Activated CD8-positive, alpha-beta T cell treated with anti-CD3 and anti-CD28 coated beads for 36 hours (primary cell): Measurements from ENCODE around the gene SOX13. TPM values are rescaled to one million over a fixed set of nuclear protein-coding genes. Genes with fewer than 3 reads are reported as not detected.

Source experiments
- ATAC-seq: fragments of 200-7000 bp; cut with Tn5 transposase; one replicate; pipeline ENCODE4 v1.10.0; 2021; ENCODE audit warnings: mild to moderate bottlenecking, moderate library complexity
- CTCF ChIA-PET: fragments of 350-600 bp; sonication (Branson Sonifier 250); formaldehyde crosslinking; loops from one replicate; lab custom pipeline; 2021; ENCODE audit warnings: antibody characterized with exemption; lab: Charles Lee
- POLR2A ChIA-PET: fragments of 350-600 bp; sonication (Branson Sonifier 250); formaldehyde crosslinking; loops from one replicate; lab custom pipeline; 2021; ENCODE audit warnings: antibody characterized with exemption; lab: Charles Lee
- DNase-seq: peaks from one replicate; pipeline ENCODE4 v3.0.0-alpha.2; 2020
- H3K27ac Mint-ChIP-seq: one replicate; pipeline ENCODE4 v1.8.0; 2021; ENCODE audit warnings: mild to moderate bottlenecking, mixed read lengths
- H3K27me3 Mint-ChIP-seq: one replicate; pipeline ENCODE4 v1.8.0; 2021; ENCODE audit warnings: mixed read lengths
- H3K36me3 Mint-ChIP-seq: one replicate; pipeline ENCODE4 v1.8.0; 2021; ENCODE audit warnings: low read depth, mixed read lengths
- H3K4me1 Mint-ChIP-seq: one replicate; pipeline ENCODE4 v1.8.0; 2021; ENCODE audit warnings: low read depth, mixed read lengths
- H3K4me3 Mint-ChIP-seq: one replicate; pipeline ENCODE4 v1.8.0; 2021; ENCODE audit warnings: mild to moderate bottlenecking, moderate library complexity, mixed read lengths
- H3K9me3 Mint-ChIP-seq: one replicate; pipeline ENCODE4 v1.8.0; 2021; ENCODE audit warnings: mixed read lengths
- intact Hi-C: fragments of 100-400 bp; cut with micrococcal nuclease; formaldehyde crosslinking; loops from one replicate; pipeline ENCODE4 v1.10.0; 2022
- total RNA-seq, 2 experiments: library from RNA; stranded (reverse); gene quantifications; one replicate each; pipeline ENCODE4 v1.2.3, GENCODE V29; 2021
- TF ChIP-seq, protein P1 (sequence below): fragments of 200-600 bp; IDR thresholded peaks from one replicate; pipeline ENCODE4 v1.8.0; 2022; ENCODE audit warnings: antibody characterized with exemption, mild to moderate bottlenecking

Gene SOX13
- total RNA-seq, 2 experiments from 2014 or later, result 1.6 to 1.7 TPM

DNA sequence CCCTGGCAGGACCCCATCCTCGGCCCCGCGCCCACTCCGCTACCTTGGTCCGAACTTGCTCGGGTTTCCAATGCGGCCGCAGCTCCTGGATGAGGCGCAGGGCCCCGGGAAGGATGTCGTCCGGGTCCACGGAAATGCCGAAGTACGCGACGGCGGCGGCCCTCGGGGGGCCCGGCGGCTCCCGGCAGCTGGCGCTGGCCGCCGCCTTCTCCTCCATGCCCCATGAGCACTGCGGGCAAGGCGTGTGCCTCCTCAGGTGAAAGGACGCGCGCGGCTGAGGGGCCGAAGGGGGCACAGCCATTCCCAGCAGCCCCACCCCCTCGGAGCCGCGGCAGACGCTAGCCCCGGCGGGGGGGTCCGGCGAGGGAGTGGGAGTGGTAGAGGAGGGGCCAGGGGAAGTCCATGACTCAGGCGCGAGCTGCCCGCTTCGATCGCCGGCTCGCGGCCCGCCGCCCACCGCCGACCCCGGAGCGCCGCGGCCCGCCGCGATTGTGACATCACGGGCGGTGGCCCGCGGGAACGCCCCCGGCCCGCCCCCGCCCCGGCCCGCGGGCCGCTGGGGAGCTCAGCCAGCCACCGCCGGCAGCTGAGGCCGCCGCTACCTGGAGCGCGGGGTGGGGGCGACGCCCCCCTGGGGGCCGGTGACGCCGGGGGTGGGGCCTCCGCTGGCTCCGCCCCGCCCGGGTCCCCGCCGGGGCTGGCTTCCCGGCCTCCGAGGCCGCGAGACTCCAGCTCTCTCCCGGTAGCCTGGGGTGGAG lies 78.8 kb downstream of the SOX13 start, which contains the start of gene ETNK2:
TSS of gene ETNK2 (minus strand) at position 493 of the 758 bp plus-strand sequence. CDS start at position 301, 192 bp downstream.
- H3K27ac Mint-ChIP-seq, result no peak within 1 kb of the TSS
- no peaks in the 10 kb centered on the region for H3K9me3 Mint-ChIP-seq
- ATAC-seq, result peak; percentile 80
- peaks cover 3% of the 10 kb centered on the region for H3K4me1 Mint-ChIP-seq
- intact Hi-C loops, result no loop called here
- H3K27me3 Mint-ChIP-seq, result no peaks in the 10 kb centered on the region
- CTCF ChIA-PET, result interaction anchor here (1.3 to 2.8 kb wide), 4 partner anchors 11 to 247 kb away, joined by 6 to 19 read pairs (median 8); no protein-coding TSS in a partner anchor
- TF ChIP-seq, protein P1, sequence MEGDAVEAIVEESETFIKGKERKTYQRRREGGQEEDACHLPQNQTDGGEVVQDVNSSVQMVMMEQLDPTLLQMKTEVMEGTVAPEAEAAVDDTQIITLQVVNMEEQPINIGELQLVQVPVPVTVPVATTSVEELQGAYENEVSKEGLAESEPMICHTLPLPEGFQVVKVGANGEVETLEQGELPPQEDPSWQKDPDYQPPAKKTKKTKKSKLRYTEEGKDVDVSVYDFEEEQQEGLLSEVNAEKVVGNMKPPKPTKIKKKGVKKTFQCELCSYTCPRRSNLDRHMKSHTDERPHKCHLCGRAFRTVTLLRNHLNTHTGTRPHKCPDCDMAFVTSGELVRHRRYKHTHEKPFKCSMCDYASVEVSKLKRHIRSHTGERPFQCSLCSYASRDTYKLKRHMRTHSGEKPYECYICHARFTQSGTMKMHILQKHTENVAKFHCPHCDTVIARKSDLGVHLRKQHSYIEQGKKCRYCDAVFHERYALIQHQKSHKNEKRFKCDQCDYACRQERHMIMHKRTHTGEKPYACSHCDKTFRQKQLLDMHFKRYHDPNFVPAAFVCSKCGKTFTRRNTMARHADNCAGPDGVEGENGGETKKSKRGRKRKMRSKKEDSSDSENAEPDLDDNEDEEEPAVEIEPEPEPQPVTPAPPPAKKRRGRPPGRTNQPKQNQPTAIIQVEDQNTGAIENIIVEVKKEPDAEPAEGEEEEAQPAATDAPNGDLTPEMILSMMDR, result no peak
- H3K36me3 Mint-ChIP-seq, result no peaks in the 10 kb centered on the region
- H3K4me3 Mint-ChIP-seq, result peak within 1 kb of the TSS; percentile 67
- POLR2A ChIA-PET, result interaction anchor here (0.8 to 2.0 kb wide), 2 partner anchors 212 to 215 kb away, joined by 3 to 8 read pairs; no protein-coding TSS in a partner anchor
- peak; percentile 57 for DNase-seq

DNA sequence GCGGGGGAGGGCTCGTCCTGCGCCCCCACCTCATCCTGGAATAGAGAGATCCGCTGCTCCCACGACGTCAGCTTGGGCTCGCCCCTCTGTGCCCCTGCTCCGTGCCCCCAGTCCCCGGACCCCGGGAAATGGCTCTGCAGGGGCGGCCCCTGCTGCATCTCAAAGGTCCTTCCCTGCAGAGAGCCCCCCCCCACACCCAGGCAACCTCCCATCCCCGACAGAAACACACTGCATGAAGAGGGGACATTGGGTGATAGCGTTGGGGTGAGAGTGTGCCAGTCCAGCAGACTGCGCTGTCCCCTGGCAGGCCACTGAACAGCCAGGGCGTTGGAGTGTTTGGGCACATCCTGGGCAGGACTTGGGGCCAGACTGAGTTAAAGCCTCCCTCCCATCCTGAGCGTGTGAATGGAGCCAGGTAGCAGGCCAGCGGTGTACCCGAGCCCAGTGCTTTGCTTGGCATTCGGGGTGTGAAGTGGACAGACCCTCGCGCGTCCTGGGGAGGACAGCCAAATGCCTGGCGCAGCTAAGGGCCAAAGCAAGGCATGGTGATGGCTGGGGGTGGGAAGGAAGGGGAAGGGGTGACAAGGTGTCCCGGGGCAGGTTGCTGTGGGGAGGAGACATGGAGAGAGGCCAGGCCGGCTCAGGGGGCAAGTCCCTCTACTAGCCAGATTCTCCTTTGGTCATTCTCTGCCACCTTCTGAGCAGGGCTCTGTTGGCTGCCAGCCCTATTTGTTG lies 79.6 kb downstream of the SOX13 start:
- no peaks in the 10 kb centered on the region for H3K9me3 Mint-ChIP-seq
- ChIA-PET POLR2A (interaction anchor here (0.8 kb wide), 1 partner anchor 214 kb away, joined by 3 read pairs; no protein-coding TSS in a partner anchor), CTCF (interaction anchor here (0.9 to 2.8 kb wide), 5 partner anchors 10 to 246 kb away, joined by 3 to 19 read pairs (median 7); no protein-coding TSS in a partner anchor)
- no peak overlapping the region for H3K27ac Mint-ChIP-seq
- no peaks in the 10 kb centered on the region for H3K27me3 Mint-ChIP-seq
- peak overlapping the region; percentile 67 for H3K4me3 Mint-ChIP-seq
- DNase-seq (peak; percentile 21), ATAC-seq (peak; percentile 15)
- intact Hi-C loops, result no loop called here
- peaks cover 3% of the 10 kb centered on the region for H3K4me1 Mint-ChIP-seq
- TF ChIP-seq, protein P1, result no peak
- no peaks in the 10 kb centered on the region for H3K36me3 Mint-ChIP-seq

DNA sequence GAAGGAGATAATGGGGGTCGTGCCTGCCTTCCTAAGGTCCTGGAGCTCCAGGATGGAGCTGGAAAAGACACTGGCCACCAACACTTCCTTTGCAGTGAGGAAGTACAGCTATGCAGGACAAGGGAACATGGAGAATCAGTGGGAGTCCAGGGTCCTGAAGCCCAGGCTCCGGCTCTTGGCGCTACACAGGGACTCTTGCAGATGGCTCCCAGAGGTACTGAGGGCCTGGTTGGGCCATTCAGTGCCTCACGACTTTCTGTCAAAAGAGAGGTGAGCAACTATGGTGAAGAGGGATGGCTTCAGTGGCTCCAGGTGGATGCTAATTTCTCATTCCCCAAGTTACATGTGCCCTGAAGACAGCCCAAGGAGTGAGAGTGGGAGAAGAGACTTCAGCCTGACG lies 80.8 kb downstream of the SOX13 start:
- ChIA-PET POLR2A (no interaction called here), CTCF (interaction anchor here (1.0 to 2.6 kb wide), 2 partner anchors 13 to 53 kb away, joined by 3 to 8 read pairs; no protein-coding TSS in a partner anchor)
- no peaks in the 10 kb centered on the region for H3K36me3 Mint-ChIP-seq
- no peak overlapping the region for H3K27ac Mint-ChIP-seq
- H3K4me1 Mint-ChIP-seq, result peaks cover 3% of the 10 kb centered on the region
- no peak for DNase-seq
- H3K27me3 Mint-ChIP-seq, result no peaks in the 10 kb centered on the region
- no peak for ATAC-seq
- H3K9me3 Mint-ChIP-seq, result no peaks in the 10 kb centered on the region
- H3K4me3 Mint-ChIP-seq, result no peak overlapping the region
- intact Hi-C loops, result no loop called here
- TF ChIP-seq, protein P1, result no peak

DNA sequence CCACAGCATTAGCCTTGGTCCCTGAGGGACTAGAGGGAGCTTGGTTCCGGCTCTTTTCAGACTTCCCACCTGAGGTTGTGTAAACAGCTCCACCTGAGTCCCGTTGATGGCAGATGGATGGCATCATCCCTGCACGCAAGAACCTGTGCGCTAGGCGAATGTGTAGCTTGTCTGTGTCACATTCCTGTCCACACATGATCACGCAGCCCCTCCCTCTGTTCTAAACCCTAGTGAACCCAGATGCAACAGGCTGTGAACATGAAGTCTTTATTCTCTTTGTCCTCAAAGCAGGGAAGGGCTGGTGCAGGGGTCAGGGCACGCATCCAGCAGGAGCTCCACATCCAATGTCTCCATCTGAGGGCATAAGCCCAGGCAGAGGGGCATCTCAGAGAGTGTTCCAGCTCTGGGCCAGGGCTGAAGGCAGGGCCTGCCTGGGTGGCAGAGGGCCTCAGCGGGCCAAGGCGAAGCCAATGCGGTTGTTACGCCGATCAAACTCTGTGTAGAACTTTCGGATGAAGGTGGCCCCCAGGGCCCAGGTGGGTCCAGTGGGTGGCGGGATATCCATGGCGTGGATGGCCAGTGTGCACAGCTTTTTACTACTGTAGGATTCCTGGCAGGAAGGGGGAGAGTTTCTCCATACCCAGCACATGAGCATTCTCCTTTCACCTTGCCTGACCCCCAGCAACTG lies 81.8 kb downstream of the SOX13 start:
- H3K27me3 Mint-ChIP-seq, result no peaks in the 10 kb centered on the region
- ChIA-PET CTCF (interaction anchor here (1.0 to 2.6 kb wide), 3 partner anchors 8 to 209 kb away, joined by 3 to 8 read pairs (median 6); no protein-coding TSS in a partner anchor), POLR2A (no interaction called here)
- H3K27ac Mint-ChIP-seq, result no peak overlapping the region
- no peaks in the 10 kb centered on the region for H3K9me3 Mint-ChIP-seq
- no peaks in the 10 kb centered on the region for H3K36me3 Mint-ChIP-seq
- peaks cover 3% of the 10 kb centered on the region for H3K4me1 Mint-ChIP-seq
- ATAC-seq (no peak), DNase-seq (no peak)
- intact Hi-C loops, result no loop called here
- H3K4me3 Mint-ChIP-seq, result no peak overlapping the region
- TF ChIP-seq, protein P1, result no peak
